Activated CD8-positive, alpha-beta T cell treated with anti-CD3 and anti-CD28 coated beads for 36 hours (primary cell): ENCODE measurements around the gene RIMBP2. TPM values are rescaled to one million over a fixed set of nuclear protein-coding genes. Genes with fewer than 3 reads are reported as not detected.

ENCODE experiments used
- ATAC-seq: fragments of 200-7000 bp; cut with Tn5 transposase; one replicate; pipeline ENCODE4 v1.10.0; 2021; ENCODE audit warnings: mild to moderate bottlenecking, moderate library complexity
- CTCF ChIA-PET: fragments of 350-600 bp; sonication (Branson Sonifier 250); formaldehyde crosslinking; loops from one replicate; lab custom pipeline; 2021; ENCODE audit warnings: antibody characterized with exemption; lab: Charles Lee
- POLR2A ChIA-PET: fragments of 350-600 bp; sonication (Branson Sonifier 250); formaldehyde crosslinking; loops from one replicate; lab custom pipeline; 2021; ENCODE audit warnings: antibody characterized with exemption; lab: Charles Lee
- DNase-seq: peaks from one replicate; pipeline ENCODE4 v3.0.0-alpha.2; 2020
- H3K27ac Mint-ChIP-seq: one replicate; pipeline ENCODE4 v1.8.0; 2021; ENCODE audit warnings: mild to moderate bottlenecking, mixed read lengths
- H3K27me3 Mint-ChIP-seq: one replicate; pipeline ENCODE4 v1.8.0; 2021; ENCODE audit warnings: mixed read lengths
- H3K36me3 Mint-ChIP-seq: one replicate; pipeline ENCODE4 v1.8.0; 2021; ENCODE audit warnings: low read depth, mixed read lengths
- H3K4me1 Mint-ChIP-seq: one replicate; pipeline ENCODE4 v1.8.0; 2021; ENCODE audit warnings: low read depth, mixed read lengths
- H3K4me3 Mint-ChIP-seq: one replicate; pipeline ENCODE4 v1.8.0; 2021; ENCODE audit warnings: mild to moderate bottlenecking, moderate library complexity, mixed read lengths
- H3K9me3 Mint-ChIP-seq: one replicate; pipeline ENCODE4 v1.8.0; 2021; ENCODE audit warnings: mixed read lengths
- intact Hi-C: fragments of 100-400 bp; cut with micrococcal nuclease; formaldehyde crosslinking; loops from one replicate; pipeline ENCODE4 v1.10.0; 2022
- total RNA-seq, 2 experiments: library from RNA; stranded (reverse); gene quantifications; one replicate each; pipeline ENCODE4 v1.2.3, GENCODE V29; 2021
- TF ChIP-seq, protein P1 (sequence below): fragments of 200-600 bp; IDR thresholded peaks from one replicate; pipeline ENCODE4 v1.8.0; 2022; ENCODE audit warnings: antibody characterized with exemption, mild to moderate bottlenecking

The RIMBP2 gene
- total RNA-seq, 2 experiments from 2014 or later: not detected

DNA sequence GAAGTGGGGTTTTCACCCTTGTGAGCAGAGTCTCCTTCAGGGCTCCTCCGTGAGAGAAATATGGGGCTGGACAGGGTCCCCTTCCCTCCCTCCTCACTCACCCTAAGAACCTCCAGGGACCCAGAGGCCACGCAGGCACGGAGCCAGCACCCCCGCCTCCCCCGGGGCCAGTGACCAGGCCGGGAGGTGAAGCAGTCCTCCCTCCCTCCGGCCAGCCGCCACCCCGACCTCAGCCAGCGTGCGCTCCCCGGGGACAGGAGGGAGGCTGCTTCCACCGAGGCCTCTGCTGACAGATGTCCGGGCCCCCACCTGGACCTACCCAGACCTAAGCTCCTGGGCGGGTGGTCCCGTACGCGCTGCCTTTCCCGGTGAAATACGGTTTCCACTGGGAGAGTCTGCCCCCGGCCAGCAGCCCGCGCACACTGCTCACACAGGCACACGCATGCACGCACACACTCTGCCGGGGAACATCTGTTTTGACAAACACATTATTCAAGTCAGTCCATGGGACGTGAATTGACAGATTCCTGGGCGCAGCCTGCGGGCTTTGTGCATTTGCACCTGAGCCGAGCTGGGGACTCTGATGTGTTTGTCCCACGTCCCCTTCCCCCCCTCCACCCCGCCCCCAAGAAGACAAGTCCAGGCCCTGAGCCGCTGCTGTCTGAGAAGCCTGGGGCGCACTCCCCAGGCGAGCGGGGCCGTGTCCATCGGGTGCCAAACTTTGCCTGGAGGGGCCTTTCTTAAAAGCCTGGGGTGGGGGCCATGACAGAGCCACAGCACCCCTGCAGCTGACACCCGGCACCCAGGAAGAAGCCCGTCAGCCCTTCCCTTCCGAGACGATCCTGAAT is 725 bp downstream of the RIMBP2 start:
- H3K27me3 Mint-ChIP-seq: peaks cover 54% of the 10 kb centered on the region
- CTCF ChIA-PET: no interaction called here
- no peak for DNase-seq

DNA sequence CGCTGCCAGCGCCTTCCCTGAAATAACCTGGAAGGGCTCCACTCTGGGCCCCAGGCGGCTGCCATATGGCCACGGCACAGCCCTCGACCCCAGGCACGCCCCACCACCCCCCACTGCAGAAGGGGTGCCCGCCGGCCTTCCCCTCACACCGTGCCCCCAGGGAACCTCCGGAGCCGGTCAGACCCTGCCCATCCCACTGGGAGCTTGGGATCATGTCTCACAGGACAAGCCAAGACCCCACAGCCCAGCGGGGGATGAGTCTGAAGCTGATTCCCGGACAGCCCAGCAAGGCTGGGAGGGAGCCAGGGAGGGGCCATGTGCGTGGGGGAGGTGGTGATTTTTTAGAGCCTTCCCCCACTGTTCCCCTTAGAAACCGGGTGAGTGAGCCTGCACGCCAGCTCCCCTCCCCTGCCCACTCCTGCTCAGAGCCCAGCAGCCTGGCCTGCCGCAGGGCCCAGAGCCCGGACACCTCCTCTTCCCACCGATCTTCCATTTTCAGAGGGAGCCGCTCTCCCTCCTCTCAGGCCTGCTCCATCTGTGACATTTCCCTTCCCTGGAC is 1.4 kb downstream of the RIMBP2 start:
- Mint-ChIP-seq H3K4me3 (no peak overlapping the region), H3K27ac (no peak overlapping the region), H3K4me1 (peaks cover 3% of the 10 kb centered on the region), H3K9me3 (no peaks in the 10 kb centered on the region), H3K27me3 (peaks cover 53% of the 10 kb centered on the region), H3K36me3 (no peaks in the 10 kb centered on the region)
- TF ChIP-seq, protein P1, sequence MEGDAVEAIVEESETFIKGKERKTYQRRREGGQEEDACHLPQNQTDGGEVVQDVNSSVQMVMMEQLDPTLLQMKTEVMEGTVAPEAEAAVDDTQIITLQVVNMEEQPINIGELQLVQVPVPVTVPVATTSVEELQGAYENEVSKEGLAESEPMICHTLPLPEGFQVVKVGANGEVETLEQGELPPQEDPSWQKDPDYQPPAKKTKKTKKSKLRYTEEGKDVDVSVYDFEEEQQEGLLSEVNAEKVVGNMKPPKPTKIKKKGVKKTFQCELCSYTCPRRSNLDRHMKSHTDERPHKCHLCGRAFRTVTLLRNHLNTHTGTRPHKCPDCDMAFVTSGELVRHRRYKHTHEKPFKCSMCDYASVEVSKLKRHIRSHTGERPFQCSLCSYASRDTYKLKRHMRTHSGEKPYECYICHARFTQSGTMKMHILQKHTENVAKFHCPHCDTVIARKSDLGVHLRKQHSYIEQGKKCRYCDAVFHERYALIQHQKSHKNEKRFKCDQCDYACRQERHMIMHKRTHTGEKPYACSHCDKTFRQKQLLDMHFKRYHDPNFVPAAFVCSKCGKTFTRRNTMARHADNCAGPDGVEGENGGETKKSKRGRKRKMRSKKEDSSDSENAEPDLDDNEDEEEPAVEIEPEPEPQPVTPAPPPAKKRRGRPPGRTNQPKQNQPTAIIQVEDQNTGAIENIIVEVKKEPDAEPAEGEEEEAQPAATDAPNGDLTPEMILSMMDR: no peak
- ATAC-seq (no peak), DNase-seq (no peak)
- ChIA-PET POLR2A (no interaction called here), CTCF (interaction anchor here (1.3 kb wide), 1 partner anchor 33 kb away, joined by 6 read pairs; no protein-coding TSS in a partner anchor)
- intact Hi-C loops: no loop called here

More for the DNA sequence above, 725 bp downstream of the RIMBP2 start:
- H3K36me3 Mint-ChIP-seq: no peaks in the 10 kb centered on the region
- H3K27ac Mint-ChIP-seq: no peak overlapping the region
- no peak for ATAC-seq
- intact Hi-C loops: no loop called here
- TF ChIP-seq, protein P1: no peak
- POLR2A ChIA-PET: no interaction called here
- H3K9me3 Mint-ChIP-seq: no peaks in the 10 kb centered on the region
- H3K4me1 Mint-ChIP-seq: peaks cover 3% of the 10 kb centered on the region
- no peak overlapping the region for H3K4me3 Mint-ChIP-seq

DNA sequence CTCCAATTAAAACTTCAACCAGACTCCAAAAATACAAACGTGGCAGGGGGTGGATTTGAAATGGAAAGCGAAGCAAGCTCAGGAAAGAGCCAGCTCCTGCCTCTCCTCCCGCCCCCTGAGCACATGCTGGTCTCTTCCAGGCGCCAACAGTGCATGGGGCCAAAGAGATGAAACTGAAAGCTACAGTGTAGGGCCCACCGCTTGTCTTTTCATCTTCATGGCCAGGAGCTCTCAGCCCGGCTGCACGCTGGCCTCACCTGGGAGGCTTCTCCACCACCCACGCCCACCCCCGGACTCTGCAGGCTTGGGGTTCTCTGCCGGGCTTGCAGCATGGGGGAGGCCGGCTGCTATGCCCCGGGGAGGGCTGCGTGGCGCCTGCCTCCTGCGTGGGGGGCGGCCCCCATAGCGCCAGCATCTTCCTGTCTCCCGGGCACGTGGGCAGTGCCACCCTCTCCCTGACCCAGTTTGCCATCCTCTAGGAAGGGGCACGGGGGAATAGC is 2.0 kb downstream of the RIMBP2 start:
- ChIA-PET CTCF (interaction anchor here (1.3 kb wide), 1 partner anchor 34 kb away, joined by 6 read pairs; no protein-coding TSS in a partner anchor), POLR2A (no interaction called here)
- DNase-seq (no peak), ATAC-seq (no peak)
- intact Hi-C loops: no loop called here
- Mint-ChIP-seq H3K27me3 (peaks cover 52% of the 10 kb centered on the region), H3K4me3 (no peak overlapping the region), H3K27ac (no peak overlapping the region), H3K9me3 (no peaks in the 10 kb centered on the region), H3K4me1 (peaks cover 3% of the 10 kb centered on the region), H3K36me3 (no peaks in the 10 kb centered on the region)
- TF ChIP-seq, protein P1: no peak

DNA sequence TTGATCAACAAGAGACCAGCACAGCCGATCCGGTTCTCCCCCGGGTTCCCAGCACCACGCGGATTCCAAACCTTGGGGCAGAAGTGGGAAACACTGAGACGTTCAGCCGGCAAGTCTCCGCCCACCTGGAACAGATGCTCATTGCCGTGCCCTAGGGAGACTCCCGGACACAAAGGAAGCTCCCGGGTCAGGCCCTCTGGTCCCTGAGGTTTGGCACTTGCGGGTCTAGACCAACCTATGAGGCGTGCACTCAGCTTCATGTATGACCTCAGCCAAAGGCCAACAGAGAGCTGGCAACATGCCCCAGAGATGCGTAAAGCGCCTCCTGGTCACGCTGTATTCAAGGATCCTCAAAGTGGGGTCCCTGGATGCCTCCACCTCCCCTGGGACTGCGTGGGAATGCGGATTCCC is 2.5 kb downstream of the RIMBP2 start:
- Mint-ChIP-seq H3K9me3 (no peaks in the 10 kb centered on the region), H3K36me3 (no peaks in the 10 kb centered on the region), H3K4me3 (no peak overlapping the region), H3K27me3 (peaks cover 51% of the 10 kb centered on the region), H3K27ac (no peak overlapping the region), H3K4me1 (peaks cover 3% of the 10 kb centered on the region)
- ATAC-seq: no peak
- TF ChIP-seq, protein P1: no peak
- POLR2A ChIA-PET: no interaction called here
- CTCF ChIA-PET: interaction anchor here (1.3 kb wide), 1 partner anchor 34 kb away, joined by 6 read pairs; no protein-coding TSS in a partner anchor
- intact Hi-C loops: no loop called here
- DNase-seq: no peak
